Psoas muscle (tissue), 8 donors: ENCODE measurements around the gene SERPINB4. TPM values are rescaled to one million over a fixed set of nuclear protein-coding genes. Genes with fewer than 3 reads are reported as not detected.
"Not testable (repeated sequence)": the region's sequence is repeated elsewhere in the genome, so short reads cannot be mapped to it uniquely, and the experiment has no call there.

ENCODE experiments used
- ATAC-seq, 4 donors: fragments of 200-7000 bp; cut with Tn5 transposase; one replicate each; pipeline ENCODE4 v1.9.1; 2020; ENCODE audit warnings: moderate library complexity in 3 of 4, mild to moderate bottlenecking in 2 of 4
- DNase-seq, 2 donors: peaks; one replicate each; pipeline ENCODE4 v3.0.0-alpha.2; 2020
- H3K27ac ChIP-seq: fragments of 200-600 bp; one replicate; pipeline ENCODE4 v1.8.0; 2022
- H3K27me3 ChIP-seq, 3 donors: fragments of 200-600 bp in 1 of 3; one replicate each; pipeline versions ENCODE4 v1.6.1 to v1.8.0; 2013 to 2022; ENCODE audit warnings: low read length in 2 of 3, mild to moderate bottlenecking in 2 of 3, moderate library complexity in 1 of 3; ENCODE audit not compliant: insufficient read depth in 3 of 3
- H3K36me3 ChIP-seq, 2 donors: fragments of 200-600 bp in 1 of 2; one replicate each; pipeline versions ENCODE4 v1.6.1 to v1.8.0; 2013 to 2022; ENCODE audit warnings: low read depth in 1 of 2, mild to moderate bottlenecking in 1 of 2, moderate library complexity in 1 of 2; ENCODE audit not compliant: insufficient read depth in 1 of 2
- H3K4me1 ChIP-seq: fragments of 200-600 bp; one replicate; pipeline ENCODE4 v1.8.0; 2022
- H3K4me3 ChIP-seq: fragments of 200-600 bp; one replicate; pipeline ENCODE4 v1.8.0; 2022; ENCODE audit warnings: mild to moderate bottlenecking
- H3K9me3 ChIP-seq: fragments of 200-600 bp; one replicate; pipeline ENCODE4 v1.8.0; 2022
- CTCF ChIP-seq: fragments of 200-600 bp; IDR thresholded peaks from one replicate; pipeline ENCODE4 v1.8.0; 2022; ENCODE audit warnings: antibody characterized with exemption
- WGBS, 3 donors: extraction: QIAGEN DNeasy Blood & Tissue Kit; methylation state at CpG; one replicate each; pipeline versions ENCODE4 v1.1.6 to v1.1.7; 2013; 5-methylcytosine and 5-hydroxymethylcytosine counted together
- intact Hi-C, 2 donors: fragments of 100-400 bp; cut with DNase I; formaldehyde crosslinking; loops; one replicate each; pipeline versions ENCODE4 v1.11.0 to v1.14.2; 2022
- polyA plus RNA-seq, 3 donors: library from polyadenylated mRNA; stranded (reverse); fragments of 200-250 nt; gene quantifications; one replicate each; pipeline ENCODE4 v1.2.3, GENCODE V29; 2013
- total RNA-seq, 4 donors: library from RNA; stranded (reverse); fragmentation: NEBNext Ultra II Directional in 2 of 4; extraction: Animal tissue kit (Norgen Biotek cat#: 25700) in 2 of 4; gene quantifications; one replicate each; pipeline versions ENCODE4 v1.2.1 to v1.2.4, GENCODE V29; 2021 to 2023
- donor health status: healthy with polysubstance abuse.
- donor health status: DM: no; HTN: no; CAD: no; lungs with moderate emphysema.
- donor health status: Bipolar disorder and iron deficiency.
- donor health status: healthy.
- donor health status: DM: yes; HTN: yes; CAD: no.
- donor health status: DM: no; HTN: no; CAD: no.
- donor health status: DM: no; HTN: no; CAD: no.
- donor health status: DM: yes; HTN: yes; CAD: no.

The SERPINB4 gene
- total and polyA plus RNA-seq, 7 donors, result 0.04 TPM; not detected in 6

GRCh38 chr18:63646936-63647335, 2.9 kb upstream of the SERPINB4 start:
- DNase-seq (no peak), ATAC-seq (no peak)
- H3K36me3 ChIP-seq, result no peaks in the 10 kb centered on the region
- no peak for TF ChIP-seq CTCF
- intact Hi-C loops, result no loop called here
- H3K4me1 ChIP-seq, result no peaks in the 10 kb centered on the region
- H3K27me3 ChIP-seq, result no peaks in the 10 kb centered on the region
- no peaks in the 10 kb centered on the region for H3K9me3 ChIP-seq
- H3K27ac ChIP-seq, result no peak overlapping the region
- no peak overlapping the region for H3K4me3 ChIP-seq

- 50 to 100% (median 76%) methylated on average over 1 of the region's 1 CpG for WGBS, 3 donors
- DNase-seq, H3K9me3 ChIP-seq, H3K4me3 ChIP-seq, H3K27me3 ChIP-seq, H3K36me3 ChIP-seq, H3K4me1 ChIP-seq, ATAC-seq, intact Hi-C loops, H3K27ac ChIP-seq: not testable (repeated sequence)
Measured at GRCh38 chr18:63644694-63645093, 638 bp upstream of the SERPINB4 start.

GRCh38 chr18:63642668-63643356, 1.2 kb downstream of the SERPINB4 start:
- H3K27ac ChIP-seq, DNase-seq, intact Hi-C loops, H3K4me1 ChIP-seq, H3K4me3 ChIP-seq, H3K27me3 ChIP-seq, H3K9me3 ChIP-seq, H3K36me3 ChIP-seq, ATAC-seq: not testable (repeated sequence)
- 86 to 90% (median 89%) methylated on average over 4 of the region's 4 CpGs for WGBS, 3 donors

- intact Hi-C loops, H3K27me3 ChIP-seq, ATAC-seq, DNase-seq, H3K27ac ChIP-seq, H3K36me3 ChIP-seq, H3K4me1 ChIP-seq, H3K9me3 ChIP-seq, H3K4me3 ChIP-seq: not testable (repeated sequence)
- WGBS, 3 donors, result 49 to 60% (median 51%) methylated on average over 4 of the region's 4 CpGs
Measured at GRCh38 chr18:63641157-63641680, 2.8 kb downstream of the SERPINB4 start.

GRCh38 chr18:63637703-63638102, 6.4 kb downstream of the SERPINB4 start:
- H3K27me3 ChIP-seq, result no peaks in the 10 kb centered on the region
- TF ChIP-seq CTCF, result no peak
- no peak overlapping the region for H3K4me3 ChIP-seq
- intact Hi-C loops, result no loop called here
- WGBS, 3 donors, result 84 to 88% (median 86%) methylated on average over 6 of the region's 6 CpGs
- no peak for DNase-seq
- no peaks in the 10 kb centered on the region for H3K4me1 ChIP-seq
- no peak overlapping the region for H3K27ac ChIP-seq
- no peak for ATAC-seq
- H3K36me3 ChIP-seq, result no peaks in the 10 kb centered on the region
- H3K9me3 ChIP-seq, result no peaks in the 10 kb centered on the region

GRCh38 chr18:63627819-63628218, 16.2 kb downstream of the SERPINB4 start:
- intact Hi-C loops, result no loop called here
- Histone ChIP-seq H3K27me3 (no peaks in the 10 kb centered on the region), H3K4me1 (no peaks in the 10 kb centered on the region), H3K9me3 (peaks cover 12% of the 10 kb centered on the region), H3K4me3 (no peak overlapping the region), H3K36me3 (no peaks in the 10 kb centered on the region), H3K27ac (no peak overlapping the region)
- DNase-seq (no peak), ATAC-seq (no peak)
- no peak for TF ChIP-seq CTCF
